ENCODE measurements around the gene CXCL16. TPM values are rescaled to one million over a fixed set of nuclear protein-coding genes. Genes with fewer than 3 reads are reported as not detected.
"Not testable (repeated sequence)": the region's sequence is repeated elsewhere in the genome, so short reads cannot be mapped to it uniquely, and the experiment has no call there.

CXCL16 gene
- total RNA-seq, 2 donors from 2014 or later, result 2.2 to 4.3 TPM

- H3K36me3 Mint-ChIP-seq (ENCODE audit: insufficient read depth in 2 of 2), result peaks cover 5% of the 10 kb centered on the region in 2 donors
- H3K27me3 Mint-ChIP-seq (ENCODE audit: low read depth), result no peaks in the 10 kb centered on the region
- no peaks in the 10 kb centered on the region for H3K9me3 Mint-ChIP-seq
- peaks cover 62% of the 10 kb centered on the region for H3K4me1 Mint-ChIP-seq (ENCODE audit: low read depth)
- DNase-seq, result no peak
- H3K27ac Mint-ChIP-seq, result peak overlapping the region; percentile 87
- no peak for ATAC-seq (replicated peaks in 1 of 2)
- peak overlapping the region; percentile 94 to 98 for H3K4me3 Mint-ChIP-seq
Observed at GRCh38 chr17:4712526-4712925, 27.2 kb downstream of the CXCL16 start.

- peak overlapping the region; percentile 94 to 98 for H3K4me3 Mint-ChIP-seq
- DNase-seq, result no peak
- H3K27ac Mint-ChIP-seq, result peak overlapping the region; percentile 87
- peaks cover 64% of the 10 kb centered on the region for H3K4me1 Mint-ChIP-seq (ENCODE audit: low read depth)
- H3K9me3 Mint-ChIP-seq, result no peaks in the 10 kb centered on the region
- H3K36me3 Mint-ChIP-seq (ENCODE audit: insufficient read depth in 2 of 2), result peaks cover 3 to 5% of the 10 kb centered on the region in 2 donors
- ATAC-seq (replicated peaks in 1 of 2), result no peak
- no peaks in the 10 kb centered on the region for H3K27me3 Mint-ChIP-seq (ENCODE audit: low read depth)
Observed at GRCh38 chr17:4711661-4712181, 28.0 kb downstream of the CXCL16 start.

DNA sequence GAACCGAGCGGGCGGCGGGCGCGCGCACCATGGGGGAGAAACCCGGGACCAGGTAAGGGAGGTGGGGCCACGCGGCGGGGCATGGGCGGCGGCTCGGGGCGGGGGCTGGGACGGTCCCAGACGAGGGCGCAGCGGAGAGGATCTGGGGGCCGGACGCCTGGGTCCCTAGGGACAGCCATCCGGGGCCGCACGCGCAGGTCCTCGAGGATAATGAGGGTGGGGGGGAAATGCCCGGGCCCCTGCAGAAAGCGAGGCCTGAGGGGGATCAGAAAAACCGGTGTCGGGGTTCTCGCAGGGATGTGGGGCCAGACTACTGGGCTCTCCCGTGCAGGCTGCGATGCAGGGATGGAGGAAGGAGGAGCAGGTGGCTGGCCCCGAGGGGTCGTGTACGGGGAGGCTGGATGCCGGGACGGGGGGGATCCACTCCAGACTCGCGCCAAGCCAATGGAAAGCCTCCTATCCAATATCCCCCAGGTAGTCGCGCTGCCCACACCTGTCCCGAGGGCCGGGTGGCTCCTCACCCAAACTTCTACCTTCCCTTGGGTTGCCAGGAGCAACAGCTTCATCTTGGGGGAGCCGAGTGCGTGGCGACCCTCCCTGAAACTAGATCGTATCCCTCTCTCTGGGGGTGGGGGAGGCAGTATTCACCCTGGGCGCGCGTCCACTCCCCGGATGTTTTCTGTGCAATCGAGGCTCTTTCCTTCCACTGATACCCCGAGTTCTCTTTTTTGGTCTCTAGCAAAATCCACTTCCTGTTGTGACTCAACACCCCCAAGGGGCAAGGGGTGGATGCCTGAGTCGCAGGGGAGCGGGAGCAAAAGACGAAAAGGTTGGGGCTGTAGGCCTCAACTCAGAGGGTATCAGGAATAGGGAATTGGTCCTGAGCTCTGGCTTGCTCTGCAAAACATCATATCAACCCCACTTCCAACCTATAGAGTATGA, 28.8 kb downstream of the CXCL16 start:
- H3K27ac Mint-ChIP-seq, result peak overlapping the region; percentile 87
- peaks cover 71% of the 10 kb centered on the region for H3K4me1 Mint-ChIP-seq (ENCODE audit: low read depth)
- peak in 1 of 2 donors; percentile 16 for ATAC-seq (replicated peaks in 1 of 2)
- DNase-seq, result peak; percentile 63
- H3K4me3 Mint-ChIP-seq, result peak overlapping the region; percentile 94 to 98
- H3K9me3 Mint-ChIP-seq, result no peaks in the 10 kb centered on the region
- peaks cover 5 to 9% of the 10 kb centered on the region in 2 donors for H3K36me3 Mint-ChIP-seq (ENCODE audit: insufficient read depth in 2 of 2)
- no peaks in the 10 kb centered on the region for H3K27me3 Mint-ChIP-seq (ENCODE audit: low read depth)

GRCh38 chr17:4709794-4710692, 29.7 kb downstream of the CXCL16 start, which contains the start of gene ARRB2:
Gene ARRB2, plus strand, starts transcription at chr17:4710632. Its CDS starts 90 bp downstream, at chr17:4710722.
- peaks cover 73% of the 10 kb centered on the region for H3K4me1 Mint-ChIP-seq (ENCODE audit: low read depth)
- H3K27me3 Mint-ChIP-seq (ENCODE audit: low read depth), result no peaks in the 10 kb centered on the region
- peak within 1 kb of the TSS; percentile 94 to 98 for H3K4me3 Mint-ChIP-seq
- ATAC-seq (replicated peaks in 1 of 2), result peak; percentile 84 to 86
- no peaks in the 10 kb centered on the region for H3K9me3 Mint-ChIP-seq
- H3K27ac Mint-ChIP-seq, result peak within 1 kb of the TSS; percentile 87
- H3K36me3 Mint-ChIP-seq (ENCODE audit: insufficient read depth in 2 of 2), result peaks cover 2 to 6% of the 10 kb centered on the region in 2 donors
- peak; percentile 98 for DNase-seq

- Mint-ChIP-seq H3K9me3 (no peaks in the 10 kb centered on the region), H3K27me3 (ENCODE audit: low read depth) (no peaks in the 10 kb centered on the region), H3K27ac (no peak overlapping the region), H3K4me1 (ENCODE audit: low read depth) (peaks cover 67% of the 10 kb centered on the region), H3K4me3 (peak overlapping the region; percentile 56 to 58), H3K36me3 (ENCODE audit: insufficient read depth in 2 of 2) (peaks cover 2 to 9% of the 10 kb centered on the region in 2 donors)
- DNase-seq (peak; percentile 70 to 77), ATAC-seq (replicated peaks in 1 of 2) (no peak)
Observed at GRCh38 chr17:4708436-4708835, 31.3 kb downstream of the CXCL16 start.

DNA sequence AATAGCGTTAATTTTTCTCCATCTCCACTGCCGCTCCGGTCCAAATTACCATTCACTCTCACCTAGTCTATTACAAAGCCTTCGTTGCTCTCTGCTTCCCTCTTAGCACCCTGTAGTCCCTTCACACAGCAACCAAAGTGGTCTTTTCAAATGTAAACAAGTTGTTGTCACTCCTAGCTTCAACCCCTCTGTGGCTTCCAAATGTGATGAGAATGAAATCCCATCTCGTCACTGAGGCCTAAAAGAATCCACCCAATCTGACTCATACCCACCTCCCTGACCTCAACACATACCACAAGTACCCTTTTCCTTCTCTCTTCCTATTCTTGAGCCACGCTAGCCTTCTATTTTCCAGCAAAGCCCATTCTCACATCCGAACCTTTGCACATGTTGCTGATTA, 33.6 kb downstream of the CXCL16 start:
- DNase-seq (no peak), ATAC-seq (replicated peaks in 1 of 2) (no peak)
- H3K9me3 Mint-ChIP-seq, result no peaks in the 10 kb centered on the region
- peak overlapping the region; percentile 21 for H3K27ac Mint-ChIP-seq
- peaks cover 67% of the 10 kb centered on the region for H3K4me1 Mint-ChIP-seq (ENCODE audit: low read depth)
- H3K36me3 Mint-ChIP-seq (ENCODE audit: insufficient read depth in 2 of 2), result peaks cover 5 to 9% of the 10 kb centered on the region in 2 donors
- H3K27me3 Mint-ChIP-seq (ENCODE audit: low read depth), result no peaks in the 10 kb centered on the region
- peak overlapping the region; percentile 36 to 64 for H3K4me3 Mint-ChIP-seq

GRCh38 chr17:4704991-4705390, 34.7 kb downstream of the CXCL16 start:
- Mint-ChIP-seq H3K27ac (peak overlapping the region; percentile 88), H3K4me1 (ENCODE audit: low read depth) (peaks cover 74% of the 10 kb centered on the region), H3K27me3 (ENCODE audit: low read depth) (no peaks in the 10 kb centered on the region), H3K36me3 (ENCODE audit: insufficient read depth in 2 of 2) (peaks cover 5 to 7% of the 10 kb centered on the region in 2 donors), H3K4me3 (peak overlapping the region; percentile 80 to 88), H3K9me3 (no peaks in the 10 kb centered on the region)
- DNase-seq, result no peak
- no peak for ATAC-seq (replicated peaks in 1 of 2)

- not testable (repeated sequence) for ATAC-seq (replicated peaks in 1 of 2); H3K36me3 Mint-ChIP-seq (ENCODE audit: insufficient read depth in 2 of 2); H3K9me3 Mint-ChIP-seq; DNase-seq; H3K27me3 Mint-ChIP-seq (ENCODE audit: low read depth)
- H3K27ac Mint-ChIP-seq, result peak overlapping the region; percentile 88
- H3K4me3 Mint-ChIP-seq, result peak overlapping the region; percentile 80 to 88
- peaks cover 69% of the 10 kb centered on the region for H3K4me1 Mint-ChIP-seq (ENCODE audit: low read depth)
Observed at GRCh38 chr17:4704574-4704907, 35.2 kb downstream of the CXCL16 start.

DNA sequence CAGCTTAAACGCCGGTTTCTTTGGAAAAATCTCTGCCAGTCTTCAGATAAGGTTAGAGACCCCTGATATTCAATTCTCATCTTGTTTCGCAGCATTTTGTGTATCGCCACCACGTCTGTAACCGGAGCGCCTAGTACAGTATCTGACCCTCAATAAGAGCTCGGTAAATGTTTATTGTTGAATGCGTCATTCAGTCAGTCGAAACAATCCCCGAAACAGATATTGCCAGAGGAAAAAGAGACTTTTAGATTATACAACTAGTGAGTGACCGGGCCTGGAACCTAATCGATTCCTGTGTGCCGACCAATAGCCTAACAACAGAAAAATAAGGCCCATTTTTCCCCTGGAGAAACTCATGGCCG, 36.4 kb downstream of the CXCL16 start:
- DNase-seq, result no peak
- ATAC-seq (replicated peaks in 1 of 2), result no peak
- Mint-ChIP-seq H3K27ac (peak overlapping the region; percentile 52), H3K4me1 (ENCODE audit: low read depth) (peaks cover 70% of the 10 kb centered on the region), H3K27me3 (ENCODE audit: low read depth) (no peaks in the 10 kb centered on the region), H3K9me3 (no peaks in the 10 kb centered on the region), H3K36me3 (ENCODE audit: insufficient read depth in 2 of 2) (peaks cover 5 to 7% of the 10 kb centered on the region in 2 donors), H3K4me3 (peak overlapping the region; percentile 80 to 88)

DNA sequence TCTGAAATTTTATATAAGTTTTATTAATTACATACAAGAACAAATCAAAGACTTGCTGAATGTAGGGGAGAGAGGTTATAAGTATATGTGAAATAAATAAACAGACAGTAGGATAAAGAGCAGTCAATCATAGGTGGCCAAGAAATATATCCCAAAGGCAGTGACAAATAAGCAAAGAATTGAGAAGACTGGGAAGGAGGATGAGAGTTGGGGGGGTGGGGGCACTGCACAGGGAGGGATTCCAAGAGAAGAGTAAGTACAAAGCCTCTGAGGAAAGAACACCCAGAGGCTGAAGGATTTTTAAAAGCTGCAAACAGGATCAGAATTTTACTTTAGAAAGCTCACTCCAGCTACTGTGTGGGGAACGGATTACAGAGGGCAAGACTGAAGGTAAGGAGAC, 38.6 kb downstream of the CXCL16 start:
- Mint-ChIP-seq H3K27ac (peak overlapping the region; percentile 71), H3K27me3 (ENCODE audit: low read depth) (no peaks in the 10 kb centered on the region), H3K4me3 (peak overlapping the region; percentile 80 to 88), H3K9me3 (no peaks in the 10 kb centered on the region), H3K4me1 (ENCODE audit: low read depth) (peaks cover 81% of the 10 kb centered on the region), H3K36me3 (ENCODE audit: insufficient read depth in 2 of 2) (peaks cover 9 to 10% of the 10 kb centered on the region in 2 donors)
- no peak for DNase-seq
- no peak for ATAC-seq (replicated peaks in 1 of 2)

DNA sequence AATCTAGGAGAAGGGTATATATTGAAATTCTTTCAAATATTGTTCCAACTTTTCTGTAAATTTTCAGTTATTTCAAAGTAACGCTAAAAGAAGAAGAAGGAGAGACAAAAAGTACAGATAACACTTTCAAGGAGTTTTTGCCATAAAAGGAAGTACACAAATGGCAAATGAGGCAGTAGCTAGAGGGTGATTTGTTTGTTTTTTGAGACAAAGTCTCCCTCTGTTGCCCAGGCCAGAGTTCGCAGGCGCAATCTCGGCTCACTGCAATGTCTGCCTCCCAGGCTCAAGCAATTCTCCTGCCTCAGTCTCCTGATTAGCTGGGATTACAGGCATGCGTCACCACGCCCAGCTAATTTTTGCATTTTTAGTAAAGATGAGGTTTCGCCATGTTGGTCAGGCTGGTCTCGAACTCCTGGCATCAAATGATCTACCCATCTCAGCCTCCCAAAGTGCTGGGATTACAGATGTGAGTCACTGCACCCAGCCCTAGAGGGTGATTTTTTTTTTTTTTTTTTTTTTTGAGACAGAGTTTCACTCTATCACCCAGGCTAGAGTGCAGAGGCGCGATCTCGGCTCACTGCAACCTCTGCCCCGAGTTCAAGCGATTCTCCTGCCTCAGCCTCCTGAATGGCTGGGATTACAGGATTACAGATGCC, 40.2 kb downstream of the CXCL16 start:
- not testable (repeated sequence) for H3K27ac Mint-ChIP-seq; ATAC-seq (replicated peaks in 1 of 2); H3K9me3 Mint-ChIP-seq; H3K4me3 Mint-ChIP-seq; H3K27me3 Mint-ChIP-seq (ENCODE audit: low read depth); DNase-seq
- H3K4me1 Mint-ChIP-seq (ENCODE audit: low read depth), result peaks cover 72% of the 10 kb centered on the region
- peaks cover 6 to 11% of the 10 kb centered on the region in 2 donors for H3K36me3 Mint-ChIP-seq (ENCODE audit: insufficient read depth in 2 of 2)

GRCh38 chr17:4696437-4696805, 43.3 kb downstream of the CXCL16 start:
- Mint-ChIP-seq H3K4me1 (ENCODE audit: low read depth) (peaks cover 63% of the 10 kb centered on the region), H3K9me3 (no peaks in the 10 kb centered on the region), H3K27ac (peak overlapping the region; percentile 82), H3K4me3 (peak overlapping the region; percentile 20 to 80), H3K36me3 (ENCODE audit: insufficient read depth in 2 of 2) (peaks cover 6 to 12% of the 10 kb centered on the region in 2 donors), H3K27me3 (ENCODE audit: low read depth) (no peaks in the 10 kb centered on the region)
- DNase-seq (peak in 1 of 2 donors; percentile 48), ATAC-seq (replicated peaks in 1 of 2) (peak; percentile 96 to 98)
